HCT116 (cell line): ENCODE data around the gene AKAP9.

Experiments used
- CBX3 ChIP-seq: IDR thresholded peaks from 2 replicates; pipeline ENCODE4 v1.6.1; 2012; ENCODE audit warnings: low read depth
- SP1 ChIP-seq: IDR thresholded peaks from 2 replicates; pipeline ENCODE4 v1.6.1; 2012; ENCODE audit warnings: low read depth

GRCh38 chr7:91918356-91918755, 22.3 kb upstream of the AKAP9 start:
- TF ChIP-seq CBX3 (no peak), SP1 (no peak)
